ENCODE results near the gene SIGLEC12. TPM values are rescaled to one million over a fixed set of nuclear protein-coding genes. Genes with fewer than 3 reads are reported as not detected.

SIGLEC12 gene
- total RNA-seq, 4 donors from 2014 or later, result not detected

DNA sequence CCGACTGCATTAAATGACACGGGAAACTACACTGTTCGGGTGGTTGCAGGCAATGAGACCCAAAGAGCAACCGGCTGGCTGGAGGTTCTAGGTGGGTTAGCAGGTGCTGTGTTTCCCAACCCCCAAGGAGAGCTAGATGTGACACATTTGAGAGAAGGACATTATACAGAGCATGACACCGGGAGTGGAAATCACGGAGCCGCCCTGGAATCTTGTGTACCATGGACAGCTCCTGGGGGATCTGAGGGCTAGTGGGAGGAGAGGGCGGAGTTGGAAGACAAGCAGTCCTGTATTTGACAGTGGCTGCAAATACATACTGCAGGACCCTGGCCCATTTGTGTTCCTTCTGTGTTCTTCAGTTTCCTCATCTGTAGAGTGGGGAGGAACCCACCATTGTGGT, 21.0 kb downstream of the SIGLEC12 start:
- no peak overlapping the region for H3K4me3 ChIP-seq
- in situ Hi-C loops (cut with MboI; ENCODE audit: low sequenced_read_pairs in 4 of 4), result no loop called here
- TF ChIP-seq, protein P1, sequence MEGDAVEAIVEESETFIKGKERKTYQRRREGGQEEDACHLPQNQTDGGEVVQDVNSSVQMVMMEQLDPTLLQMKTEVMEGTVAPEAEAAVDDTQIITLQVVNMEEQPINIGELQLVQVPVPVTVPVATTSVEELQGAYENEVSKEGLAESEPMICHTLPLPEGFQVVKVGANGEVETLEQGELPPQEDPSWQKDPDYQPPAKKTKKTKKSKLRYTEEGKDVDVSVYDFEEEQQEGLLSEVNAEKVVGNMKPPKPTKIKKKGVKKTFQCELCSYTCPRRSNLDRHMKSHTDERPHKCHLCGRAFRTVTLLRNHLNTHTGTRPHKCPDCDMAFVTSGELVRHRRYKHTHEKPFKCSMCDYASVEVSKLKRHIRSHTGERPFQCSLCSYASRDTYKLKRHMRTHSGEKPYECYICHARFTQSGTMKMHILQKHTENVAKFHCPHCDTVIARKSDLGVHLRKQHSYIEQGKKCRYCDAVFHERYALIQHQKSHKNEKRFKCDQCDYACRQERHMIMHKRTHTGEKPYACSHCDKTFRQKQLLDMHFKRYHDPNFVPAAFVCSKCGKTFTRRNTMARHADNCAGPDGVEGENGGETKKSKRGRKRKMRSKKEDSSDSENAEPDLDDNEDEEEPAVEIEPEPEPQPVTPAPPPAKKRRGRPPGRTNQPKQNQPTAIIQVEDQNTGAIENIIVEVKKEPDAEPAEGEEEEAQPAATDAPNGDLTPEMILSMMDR (IDR thresholded peaks at IDR 0.05 in 4 of 5, conservative IDR thresholded peaks at IDR 0.05 in 1 of 5), result no peak
- intact Hi-C loops (cut with DNase I; ENCODE audit: low total_unique reads), result no loop called here
- ATAC-seq, result no peak
- H3K4me1 ChIP-seq, result no peaks in the 10 kb centered on the region
- H3K27ac ChIP-seq, result no peak overlapping the region
- H3K27me3 ChIP-seq, result peaks cover 0 to 4% (median 0%) of the 10 kb centered on the region in 3 donors
- H3K36me3 ChIP-seq, result no peaks in the 10 kb centered on the region
- no peaks in the 10 kb centered on the region for H3K9me3 ChIP-seq
- no peak for DNase-seq

GRCh38 chr19:51479531-51480331, 21.9 kb downstream of the SIGLEC12 start:
- in situ Hi-C loops (cut with MboI; ENCODE audit: low sequenced_read_pairs in 4 of 4), result loop anchor here in 2 of 4 donors (5.0 to 10.0 kb wide), 2 partner anchors 173 to 185 kb away; no protein-coding TSS in a partner anchor
- Histone ChIP-seq H3K27ac (no peak overlapping the region), H3K9me3 (no peaks in the 10 kb centered on the region), H3K4me1 (no peaks in the 10 kb centered on the region), H3K36me3 (no peaks in the 10 kb centered on the region), H3K4me3 (no peak overlapping the region), H3K27me3 (peaks cover 0 to 4% (median 0%) of the 10 kb centered on the region in 3 donors)
- DNase-seq (no peak), ATAC-seq (no peak)
- intact Hi-C loops (cut with DNase I; ENCODE audit: low total_unique reads), result no loop called here
- TF ChIP-seq POLR2A (IDR thresholded peaks at IDR 0.05), result no peak
- TF ChIP-seq, protein P1 (IDR thresholded peaks at IDR 0.05 in 4 of 5, conservative IDR thresholded peaks at IDR 0.05 in 1 of 5), result no peak

DNA sequence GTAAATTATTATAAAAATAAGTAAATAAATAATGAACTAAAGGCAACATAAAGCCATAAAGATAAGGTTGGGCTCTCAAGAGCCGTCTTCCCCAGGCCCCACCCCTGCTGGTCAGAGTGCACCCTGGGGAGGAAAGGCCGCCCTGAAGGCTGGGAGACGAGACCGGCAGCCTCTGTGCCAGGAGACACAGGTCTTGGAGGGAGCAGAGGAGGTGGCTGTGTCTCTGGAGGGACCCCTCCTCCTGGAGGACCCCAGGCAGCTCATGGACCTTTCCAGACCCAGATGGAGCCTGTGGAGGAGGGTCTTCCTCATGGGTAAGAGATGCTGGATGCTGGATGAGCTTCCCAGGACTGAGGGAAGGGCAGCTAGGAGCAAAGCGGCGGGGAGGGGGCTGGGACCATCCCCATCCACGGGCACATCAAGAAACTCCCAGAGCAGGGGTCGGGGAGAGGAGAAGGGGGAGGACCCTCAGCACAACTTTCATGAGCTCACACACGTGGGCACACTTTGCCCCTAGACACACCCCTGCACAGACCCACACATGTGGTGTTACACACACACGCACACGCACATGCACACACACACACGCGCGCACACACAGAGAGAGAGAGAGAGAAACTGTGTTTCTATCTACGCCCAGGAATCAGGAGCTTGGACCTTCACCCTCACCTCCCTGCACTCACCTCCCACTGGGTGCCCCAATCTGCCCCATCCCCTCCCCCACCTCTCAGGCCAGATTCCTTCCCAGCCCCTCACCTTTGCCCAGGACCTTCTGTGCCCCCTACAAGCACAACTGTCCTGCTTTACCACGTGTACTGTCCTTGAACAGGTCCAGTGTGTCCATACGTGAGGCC, 23.0 kb downstream of the SIGLEC12 start, which contains the start of gene CEACAM18:
Gene CEACAM18, plus strand, starts transcription at position 159 of the 854 bp plus-strand sequence.
- ATAC-seq (no peak), DNase-seq (no peak)
- H3K36me3 ChIP-seq, result no peaks in the 10 kb centered on the region
- H3K4me3 ChIP-seq, result no peak within 1 kb of the TSS
- H3K9me3 ChIP-seq, result no peaks in the 10 kb centered on the region
- TF ChIP-seq POLR2A (IDR thresholded peaks at IDR 0.05), result no peak
- TF ChIP-seq, protein P1 (IDR thresholded peaks at IDR 0.05 in 4 of 5, conservative IDR thresholded peaks at IDR 0.05 in 1 of 5), result no peak
- H3K4me1 ChIP-seq, result no peaks in the 10 kb centered on the region
- peaks cover 0 to 4% (median 0%) of the 10 kb centered on the region in 3 donors for H3K27me3 ChIP-seq
- intact Hi-C loops (cut with DNase I; ENCODE audit: low total_unique reads) (no loop called here), in situ Hi-C loops (cut with MboI; ENCODE audit: low sequenced_read_pairs in 4 of 4) (loop anchor here in 2 of 4 donors (5.0 to 10.0 kb wide), 2 partner anchors 174 to 186 kb away; no protein-coding TSS in a partner anchor)
- no peak within 1 kb of the TSS for H3K27ac ChIP-seq

DNA sequence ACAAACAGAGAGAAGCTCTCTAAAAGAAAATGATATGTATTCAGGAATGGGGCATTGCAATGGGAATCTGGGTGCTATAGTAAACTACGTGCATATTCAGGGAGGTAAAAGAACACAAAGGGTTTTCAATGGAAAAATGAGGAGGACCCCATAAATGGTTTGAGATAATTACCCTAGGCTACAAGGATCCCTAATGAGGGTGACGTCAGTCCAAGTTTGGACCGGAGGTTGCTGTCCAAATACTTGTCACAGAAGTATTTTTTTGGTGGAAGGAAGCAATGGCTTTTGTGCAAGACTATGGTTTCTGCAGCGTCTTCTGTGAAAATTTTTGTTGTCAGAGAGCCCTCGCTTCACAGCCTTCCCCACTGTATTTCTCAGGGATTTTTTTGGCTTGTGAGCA, 24.3 kb downstream of the SIGLEC12 start:
- TF ChIP-seq, protein P1 (IDR thresholded peaks at IDR 0.05 in 4 of 5, conservative IDR thresholded peaks at IDR 0.05 in 1 of 5), result no peak
- TF ChIP-seq POLR2A (IDR thresholded peaks at IDR 0.05), result no peak
- ATAC-seq (no peak), DNase-seq (no peak)
- H3K36me3 ChIP-seq, result no peaks in the 10 kb centered on the region
- no peak overlapping the region for H3K27ac ChIP-seq
- H3K27me3 ChIP-seq, result peaks cover 0 to 4% (median 0%) of the 10 kb centered on the region in 3 donors
- H3K4me1 ChIP-seq, result no peaks in the 10 kb centered on the region
- no peaks in the 10 kb centered on the region for H3K9me3 ChIP-seq
- in situ Hi-C loops (cut with MboI; ENCODE audit: low sequenced_read_pairs in 4 of 4) (loop anchor here in 2 of 4 donors (5.0 to 10.0 kb wide), 2 partner anchors 175 to 187 kb away; no protein-coding TSS in a partner anchor), intact Hi-C loops (cut with DNase I; ENCODE audit: low total_unique reads) (no loop called here)
- no peak overlapping the region for H3K4me3 ChIP-seq

Data from gastrocnemius medialis (tissue), 4 donors.